TTC549 (cell line): Measurements from ENCODE around the gene SMG6.

Experiments used
- FAIRE-seq: peaks from 2 replicates; lab custom pipeline; 2012; peaks lifted over from hg19 to GRCh38; lab: Jason Lieb, UNC

Gene SMG6

DNA sequence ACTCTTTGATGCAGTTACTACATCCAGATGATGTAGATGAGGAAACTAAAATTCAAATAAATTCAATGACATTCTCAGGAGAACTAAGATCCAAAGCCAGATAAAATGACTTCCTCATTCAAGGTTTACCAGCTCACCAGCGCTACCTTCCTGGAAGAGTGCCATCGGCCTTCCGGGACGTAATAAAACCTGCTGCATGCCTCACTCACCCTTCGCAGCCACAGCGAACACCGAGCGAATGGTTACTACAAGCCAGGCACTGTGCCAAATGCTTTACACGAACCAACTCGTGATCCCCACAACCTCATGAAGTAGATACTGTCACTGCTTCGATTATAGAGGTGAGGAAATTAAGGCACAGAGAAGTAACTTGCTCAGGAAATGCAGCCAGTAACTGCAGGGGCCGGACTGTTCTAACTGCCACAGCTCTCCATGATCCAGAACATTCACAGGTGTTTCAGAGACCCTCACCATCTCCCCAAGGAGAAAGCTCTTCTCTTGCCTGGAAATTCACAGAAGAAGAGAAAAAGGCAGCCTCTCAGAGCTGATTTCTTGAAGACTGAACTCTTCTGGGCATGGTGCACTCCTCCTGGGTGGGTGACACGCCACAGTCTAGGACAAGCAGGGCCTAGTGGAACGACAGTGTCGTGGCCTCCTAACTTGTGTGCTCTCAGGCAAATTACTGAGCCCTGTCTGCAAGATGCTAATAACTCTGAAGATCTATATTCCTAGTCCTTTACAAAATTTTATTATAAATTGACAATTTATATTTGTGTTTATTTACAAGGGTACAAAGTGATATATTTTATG, 201.9 kb downstream of the SMG6 start:
- no peak for FAIRE-seq

DNA sequence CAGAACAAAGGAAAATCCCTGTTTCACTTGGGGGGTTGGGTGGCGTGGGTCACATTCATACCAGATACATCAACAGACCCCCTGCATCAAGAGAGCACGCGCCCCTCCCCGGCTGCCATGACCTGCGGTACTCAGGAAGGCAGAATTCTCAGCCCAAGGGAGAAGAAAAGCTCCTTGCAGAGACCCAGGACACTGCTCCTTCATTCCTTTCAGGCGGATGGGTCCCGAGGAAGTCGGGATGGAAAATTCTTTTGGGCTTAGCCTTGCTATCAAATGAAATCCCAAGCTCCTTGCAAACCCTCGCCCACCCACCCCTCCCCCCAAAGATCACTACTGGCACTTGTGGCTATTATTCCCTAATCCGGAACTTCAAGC, 208.1 kb downstream of the SMG6 start:
- no peak for FAIRE-seq

DNA sequence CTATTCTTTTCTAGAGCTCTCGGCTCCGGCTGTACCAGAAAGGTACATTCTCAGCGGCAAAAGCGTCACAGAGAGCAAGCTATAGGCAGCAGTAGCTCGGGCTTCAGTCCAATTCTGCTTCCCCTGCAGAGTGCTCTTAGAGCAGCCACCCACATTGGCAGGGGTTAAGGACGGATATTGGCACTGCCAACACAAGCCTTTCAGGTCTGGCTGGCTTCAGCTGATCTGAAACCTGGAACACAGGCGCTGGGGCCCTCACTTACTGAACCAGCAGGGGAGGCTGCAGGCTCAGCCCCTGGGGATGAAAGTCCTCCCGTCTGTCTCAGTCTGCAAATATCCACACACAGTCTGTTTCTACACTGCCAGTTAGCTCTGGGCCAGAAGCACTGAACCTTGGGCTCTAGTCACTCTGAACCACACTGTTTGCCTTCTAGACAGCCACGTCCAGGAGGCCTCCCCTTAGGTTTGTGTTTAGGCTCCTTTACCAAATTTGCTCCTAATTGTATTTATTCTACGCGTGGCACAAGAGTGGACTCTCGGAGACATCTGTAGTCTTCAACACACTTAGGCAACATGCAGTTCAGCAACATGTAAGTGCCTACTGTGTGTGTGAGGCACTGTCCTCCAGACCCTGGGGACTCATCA, 208.6 kb downstream of the SMG6 start:
- FAIRE-seq, result no peak

DNA sequence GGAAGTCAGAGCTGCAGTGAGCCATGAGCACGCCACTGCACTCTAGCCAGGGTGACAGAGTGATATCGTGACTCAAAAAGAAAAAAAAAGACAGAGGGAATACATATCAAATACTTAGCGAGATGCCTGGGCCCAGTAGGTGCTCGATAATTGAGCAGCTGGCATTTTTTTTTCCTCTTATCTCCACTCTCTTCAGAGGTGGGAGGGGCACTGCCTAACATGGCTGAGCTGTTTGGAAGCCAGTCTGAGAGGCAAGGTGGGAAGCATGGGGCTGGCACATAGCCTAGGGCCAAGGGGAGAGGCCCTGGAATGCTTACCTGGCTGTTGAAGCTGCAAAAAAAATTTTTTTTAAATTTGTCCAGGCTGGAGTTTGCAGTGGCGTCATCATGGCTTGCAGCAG, 210.2 kb downstream of the SMG6 start:
- no peak for FAIRE-seq

DNA sequence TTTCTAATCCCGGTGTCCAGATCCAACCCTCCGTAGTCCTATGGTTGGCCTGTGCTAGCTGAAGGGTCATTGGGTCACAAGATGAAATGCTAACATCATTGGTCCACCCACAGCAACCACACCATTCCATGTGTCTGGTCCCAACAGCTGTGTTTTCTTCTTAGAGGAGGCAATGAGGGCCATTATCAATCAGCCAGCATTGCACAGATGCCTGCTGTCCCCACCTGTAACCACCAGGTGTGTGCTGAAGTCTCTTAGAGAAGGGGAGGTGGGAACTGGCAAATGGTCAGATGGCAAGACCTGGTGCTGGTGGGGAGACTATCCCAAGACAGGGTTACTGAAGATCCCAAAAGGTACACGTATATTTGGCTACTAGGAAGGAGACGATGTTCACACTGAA, 211.3 kb downstream of the SMG6 start:
- no peak for FAIRE-seq

DNA sequence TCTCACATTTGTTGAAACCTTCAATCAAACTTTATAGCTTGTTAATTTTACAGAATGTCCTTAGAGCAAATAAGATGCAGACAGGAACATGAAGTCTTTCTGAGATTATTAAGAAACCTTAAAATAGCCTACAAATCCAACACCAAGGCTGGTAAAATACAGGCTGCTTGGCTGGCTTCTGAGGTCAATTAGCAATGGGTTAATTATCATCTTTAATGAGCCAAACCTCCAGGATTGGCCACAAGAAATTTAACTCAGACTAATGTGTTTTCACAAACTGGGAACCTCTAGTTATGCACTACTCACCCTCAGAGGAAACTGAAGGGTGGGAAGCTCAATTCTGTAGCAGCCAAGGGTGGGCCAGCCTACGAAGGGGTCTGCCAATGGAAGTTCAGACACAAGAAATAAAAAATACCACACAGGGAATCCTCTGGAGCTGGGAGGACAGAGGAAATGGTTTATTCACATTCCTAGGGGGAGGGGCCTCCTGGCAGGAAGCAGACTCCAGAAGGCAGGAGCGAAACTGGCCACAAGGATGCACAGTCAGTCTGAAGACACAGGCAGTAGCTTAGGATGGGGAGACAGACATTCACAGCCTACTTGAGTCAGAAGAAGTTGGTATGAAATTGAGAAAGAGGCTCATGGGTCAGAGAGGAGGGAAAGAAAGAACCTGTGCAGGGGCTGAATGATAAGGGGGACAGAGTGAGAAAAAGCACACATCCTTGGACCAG, 212.6 kb downstream of the SMG6 start:
- no peak for FAIRE-seq

DNA sequence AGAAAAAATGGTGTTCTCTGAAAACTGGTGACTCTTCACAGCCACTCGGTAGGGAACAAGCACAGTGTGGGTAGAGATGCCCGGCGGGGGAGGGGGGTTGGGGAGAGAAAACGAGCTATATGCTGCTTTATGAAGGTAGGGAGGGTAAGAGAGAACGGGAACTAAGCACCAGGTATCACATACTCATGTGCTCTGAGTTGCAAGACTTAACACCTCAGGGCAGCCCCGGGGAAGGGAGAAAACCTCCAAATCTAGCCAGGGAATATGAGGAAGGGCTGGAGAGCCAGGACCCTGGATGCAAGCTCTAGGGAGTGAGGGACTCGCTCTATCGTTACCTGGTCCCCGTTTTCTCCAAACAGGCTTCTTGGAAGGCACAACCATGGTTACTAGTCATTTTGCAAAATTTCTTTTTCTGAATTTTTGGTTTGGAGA, 213.4 kb downstream of the SMG6 start:
- FAIRE-seq, result no peak

DNA sequence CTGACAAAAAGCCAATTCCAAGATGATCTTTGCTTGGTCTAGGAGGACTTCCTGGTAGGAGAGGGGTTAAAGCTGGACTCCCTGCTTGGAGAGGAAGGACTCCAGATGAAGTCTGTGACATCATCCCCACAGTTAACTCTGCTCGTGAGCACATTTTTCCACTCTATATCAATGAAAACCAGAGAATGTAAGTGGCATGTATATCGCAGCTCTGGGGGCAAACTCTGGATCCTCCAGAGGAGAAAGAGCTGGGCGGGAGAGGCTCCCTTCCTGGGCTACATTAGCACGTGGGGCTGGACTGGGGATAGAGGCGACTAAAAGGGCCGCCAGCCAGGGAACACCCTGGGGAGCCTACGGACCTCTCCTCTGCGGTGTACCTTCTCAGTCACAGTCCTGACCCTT, 214.6 kb downstream of the SMG6 start:
- FAIRE-seq, result no peak

DNA sequence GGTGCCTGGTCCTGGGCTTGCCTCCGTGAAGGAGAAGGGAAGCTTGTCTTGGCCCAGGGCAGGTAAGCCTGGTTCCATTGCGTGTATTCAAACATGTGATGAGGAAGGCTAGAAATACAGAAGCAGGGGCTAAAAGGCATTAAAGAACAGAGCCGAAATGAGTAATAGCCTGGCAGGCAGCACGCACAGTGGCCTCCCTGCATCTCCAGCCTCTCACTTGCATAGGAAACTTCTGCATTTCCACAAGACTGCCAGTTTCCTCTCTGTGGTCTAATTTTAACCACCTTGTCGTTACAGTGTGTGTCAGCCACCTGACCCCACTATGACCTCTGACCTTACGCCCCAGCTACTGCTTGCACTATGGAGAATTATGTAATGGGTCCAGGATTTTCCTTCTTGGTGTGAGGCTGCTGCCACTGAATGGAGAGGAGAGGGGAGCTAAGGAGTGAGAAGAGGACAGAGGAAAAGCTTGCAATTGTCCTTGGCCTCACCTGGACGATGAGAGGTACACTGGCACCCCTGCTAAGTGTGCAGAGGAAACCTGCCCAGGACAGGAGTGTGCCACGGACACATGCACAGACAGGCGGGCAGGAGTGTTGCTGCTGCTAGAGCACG, 215.9 kb downstream of the SMG6 start:
- FAIRE-seq, result no peak

DNA sequence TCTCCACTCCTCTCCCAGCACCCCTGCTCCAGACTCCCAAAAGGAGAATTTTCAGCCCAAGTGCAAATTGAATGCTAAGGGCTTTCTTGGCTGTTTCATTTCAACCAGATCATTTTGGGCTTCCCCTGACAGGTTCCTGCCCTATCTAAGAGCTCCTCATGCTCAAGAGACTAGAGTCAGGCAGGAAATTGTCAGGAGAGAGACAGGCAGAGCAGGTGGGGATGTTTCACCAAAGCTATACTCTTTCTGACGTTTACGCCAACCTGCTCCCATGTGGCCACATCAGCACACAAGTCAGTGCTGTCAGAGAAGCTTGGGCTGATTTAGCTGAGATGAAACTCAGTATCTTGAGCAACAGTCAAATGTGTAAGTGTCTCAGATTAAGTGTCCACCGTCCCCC, 217.3 kb downstream of the SMG6 start:
- FAIRE-seq, result no peak

DNA sequence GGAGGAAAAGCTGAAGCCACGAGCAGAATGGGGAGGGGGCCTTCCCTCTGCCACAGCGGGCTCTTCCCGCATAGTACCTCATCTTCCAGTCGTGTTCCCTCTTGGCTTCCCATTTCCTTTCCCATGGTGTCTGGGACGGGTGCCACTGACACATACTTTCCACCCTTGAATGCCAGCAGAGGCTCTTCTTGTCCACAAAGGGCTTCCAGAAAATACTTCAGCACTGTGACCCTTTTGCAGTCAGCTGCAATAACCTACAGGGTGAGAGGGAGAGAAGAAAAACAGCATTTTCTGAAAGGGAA, 218.0 kb downstream of the SMG6 start:
- no peak for FAIRE-seq

DNA sequence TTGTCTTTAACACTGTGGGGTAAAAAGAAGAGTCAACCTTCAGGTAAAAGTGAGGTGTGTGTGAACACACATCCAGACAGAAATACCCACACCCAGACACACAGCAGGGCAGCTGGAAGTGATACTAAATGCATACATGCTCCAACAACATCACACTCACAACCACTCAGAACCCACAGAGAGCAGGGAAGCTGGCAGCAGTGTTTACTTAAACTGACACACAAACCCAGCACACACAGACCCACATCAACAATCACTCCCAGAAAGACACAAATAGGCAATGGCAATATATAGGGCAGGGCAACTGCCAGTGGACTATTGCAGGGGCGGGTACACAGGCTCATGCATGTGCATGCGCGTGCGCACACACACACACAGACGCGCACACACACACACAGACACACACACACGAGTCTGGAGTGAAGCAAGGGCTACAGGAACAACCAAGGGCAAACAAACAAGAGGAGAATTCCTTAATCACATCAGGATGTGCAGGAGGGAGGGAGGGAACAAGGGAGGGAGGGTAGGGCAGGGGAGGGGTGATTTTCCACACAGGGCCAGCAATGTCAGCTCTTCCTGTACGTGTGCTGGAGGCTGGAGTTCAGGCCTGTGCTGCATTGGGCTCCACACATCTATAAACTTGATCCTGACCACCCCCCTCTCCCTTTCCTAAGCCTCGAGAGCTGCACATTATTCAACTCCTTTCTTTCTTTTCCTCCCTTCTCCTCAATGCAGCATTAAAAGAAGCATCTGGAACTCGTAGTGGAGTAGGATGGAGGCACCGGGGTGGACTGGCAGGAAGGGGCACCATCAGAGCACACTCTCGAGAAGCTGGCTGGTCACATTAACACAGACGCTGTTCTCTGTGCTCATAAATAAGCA, 218.6 kb downstream of the SMG6 start:
- no peak for FAIRE-seq

DNA sequence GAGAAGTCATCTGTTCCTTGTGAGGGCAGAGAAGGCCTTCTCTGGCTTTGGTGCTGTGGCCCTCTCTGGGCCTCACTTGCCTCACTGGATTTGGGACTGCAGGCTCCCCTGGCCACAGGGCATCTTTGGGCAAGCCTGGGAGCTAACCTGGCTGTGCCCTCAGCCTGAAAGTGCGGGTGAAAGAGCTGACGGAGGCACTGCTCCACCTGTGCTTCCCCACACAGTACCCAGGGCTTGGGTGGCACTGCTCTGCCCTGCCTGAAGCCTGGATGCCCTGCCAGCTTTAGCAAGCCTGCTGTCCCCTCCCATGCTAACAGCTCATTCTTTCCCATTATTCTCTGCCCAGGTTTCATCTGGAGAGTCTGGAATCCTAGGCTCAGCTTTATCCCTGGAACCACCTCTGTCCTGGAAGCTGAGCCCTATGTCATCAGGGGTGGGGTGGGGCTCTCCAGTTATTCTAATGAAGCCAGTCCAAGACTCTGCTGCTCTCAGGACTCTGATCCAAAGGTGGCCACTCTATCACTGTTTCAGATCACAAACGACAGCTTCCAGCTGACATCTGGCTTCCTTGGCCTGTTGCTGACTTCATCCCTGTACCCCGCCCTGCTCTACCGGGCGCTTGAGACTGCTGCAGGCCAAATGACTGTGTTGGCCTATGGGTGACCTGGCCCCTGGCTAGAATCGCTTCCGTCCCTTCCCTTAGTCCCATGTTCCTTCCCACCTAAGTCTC, 219.4 kb downstream of the SMG6 start:
- no peak for FAIRE-seq

DNA sequence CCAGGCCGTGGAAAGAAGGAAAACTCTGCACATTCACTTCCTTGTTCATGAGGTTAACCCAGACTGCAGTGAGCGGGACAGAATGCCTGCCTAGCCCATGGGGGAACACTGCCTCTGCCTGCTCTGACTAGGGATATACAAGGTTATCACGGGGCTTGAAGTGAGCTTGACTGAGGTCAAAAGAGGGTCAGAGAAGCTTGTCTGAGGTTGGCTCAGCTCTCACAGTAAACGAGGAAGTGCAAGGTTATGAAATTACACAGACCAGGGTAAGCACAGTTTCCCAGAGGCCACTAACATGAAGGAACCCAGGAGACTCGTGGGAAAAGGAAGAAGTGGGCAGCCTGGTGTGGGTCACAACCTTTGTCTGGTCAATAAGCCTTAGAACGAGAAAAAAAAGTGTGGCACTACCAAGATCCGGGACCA, 220.0 kb downstream of the SMG6 start:
- FAIRE-seq, result no peak

DNA sequence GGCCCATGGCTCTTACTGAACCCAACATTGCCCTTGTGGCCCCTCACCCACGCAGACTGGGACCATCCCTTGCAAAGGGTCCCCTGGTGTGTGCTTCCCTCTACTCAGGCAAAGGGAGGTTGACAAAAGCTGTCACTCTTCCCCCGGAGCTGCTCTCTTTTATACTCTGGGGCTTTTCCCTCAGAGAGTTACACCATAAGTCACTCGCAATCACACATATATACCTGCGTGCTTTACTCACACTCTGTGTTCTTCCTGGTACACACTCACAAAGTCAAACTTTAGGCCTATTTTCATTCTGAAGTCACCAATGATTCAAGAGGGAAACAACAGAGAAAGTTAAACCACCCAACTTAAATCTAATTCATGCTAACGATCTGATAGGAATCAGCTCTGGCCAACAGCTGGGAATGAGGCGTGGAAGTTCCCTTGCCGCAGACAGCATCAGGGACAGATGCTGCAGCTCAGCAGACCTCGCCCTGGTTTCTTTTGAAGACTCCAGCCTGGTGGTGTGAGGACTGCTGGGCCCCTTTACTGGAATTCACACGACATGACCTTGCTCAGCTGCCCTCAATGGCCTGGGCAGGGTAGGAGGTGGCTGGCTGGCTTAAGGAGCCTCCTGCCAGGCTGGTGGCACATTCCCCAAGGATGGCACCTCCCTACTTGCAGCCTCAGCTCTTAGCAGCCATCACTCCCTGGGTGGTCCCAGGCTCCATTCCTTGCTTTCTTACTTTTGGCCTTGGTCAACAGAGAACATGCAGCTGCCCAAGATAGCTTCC, 221.4 kb downstream of the SMG6 start:
- FAIRE-seq, result no peak

DNA sequence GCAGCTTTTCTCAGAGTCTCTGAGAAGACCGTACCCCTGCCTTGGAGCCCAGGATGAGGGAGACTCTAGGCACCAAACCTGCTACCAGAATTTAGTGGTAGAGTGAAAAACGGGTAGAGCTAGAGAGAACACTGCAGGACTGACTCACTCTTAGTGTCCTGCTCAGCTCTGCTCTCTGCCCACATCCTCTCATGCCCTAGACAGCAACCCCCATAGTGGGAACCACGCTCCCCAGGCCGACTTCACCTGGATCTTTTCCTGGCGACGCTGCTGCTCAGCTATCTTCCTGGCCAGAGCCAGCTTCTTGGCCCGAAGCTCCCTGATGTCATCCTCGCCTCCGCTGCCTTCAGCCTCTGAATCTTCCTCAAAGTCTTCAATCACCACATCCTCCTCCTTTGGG, 222.0 kb downstream of the SMG6 start:
- FAIRE-seq, result no peak

DNA sequence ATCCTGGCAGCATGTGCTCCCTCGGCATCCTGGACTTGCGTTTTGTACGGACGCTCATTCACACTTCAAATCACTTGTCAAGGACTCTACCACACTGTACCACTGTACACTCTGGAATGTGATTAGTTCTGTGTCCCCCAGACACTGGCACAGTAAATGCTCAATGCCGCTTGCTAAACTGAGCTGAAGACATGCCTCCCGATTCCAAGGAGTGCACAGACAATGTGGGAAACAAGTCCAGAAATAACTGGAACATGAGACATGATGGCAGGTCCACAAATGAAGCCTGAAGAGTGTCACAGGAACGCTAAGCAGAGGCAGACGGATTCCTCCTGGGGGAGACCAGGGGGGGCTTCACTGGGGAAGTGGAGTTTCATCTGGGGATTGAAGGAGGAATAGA, 226.5 kb downstream of the SMG6 start:
- no peak for FAIRE-seq

DNA sequence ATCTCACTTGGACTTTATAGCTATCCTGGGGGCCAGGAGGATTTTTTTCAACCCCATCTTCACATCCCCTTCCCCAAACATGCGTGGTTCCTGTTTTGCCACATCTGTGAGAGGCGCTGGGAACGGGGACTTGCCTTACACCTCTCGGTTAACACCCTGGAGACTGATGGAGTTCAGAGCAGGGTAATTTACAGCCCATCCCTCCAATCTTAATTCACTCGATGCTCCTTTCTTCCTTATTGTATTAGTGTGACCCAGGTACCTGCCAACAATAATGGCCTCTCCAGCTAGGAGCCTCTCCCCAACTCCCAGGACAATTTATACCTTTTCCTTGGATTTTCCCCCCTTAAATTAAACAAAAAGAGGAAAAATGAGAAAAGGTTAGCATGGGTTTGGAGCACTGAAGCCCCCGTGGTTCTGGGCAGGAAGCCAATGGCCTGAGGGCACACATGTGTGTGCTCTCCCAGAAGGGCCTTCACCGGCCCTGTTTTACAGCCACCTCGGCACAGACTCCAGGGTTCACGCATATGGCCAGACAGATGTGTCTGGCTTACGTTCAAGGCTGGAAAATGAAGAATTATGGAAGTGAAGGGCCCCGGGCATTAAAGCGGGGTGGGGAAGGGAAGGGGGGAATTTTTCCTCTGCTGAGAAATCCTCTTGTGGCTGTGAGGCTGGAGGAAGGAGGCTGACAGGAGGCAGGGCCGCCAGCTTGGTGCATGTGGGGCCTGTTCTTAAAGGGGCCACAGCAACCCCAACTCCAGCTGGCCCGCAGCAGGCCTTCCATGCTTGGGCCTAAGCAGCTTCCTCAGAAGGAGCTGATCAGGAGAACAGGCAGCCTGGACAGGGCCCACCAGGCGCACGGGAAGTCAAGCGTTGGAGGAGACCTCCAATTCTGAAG, 227.2 kb downstream of the SMG6 start:
- FAIRE-seq, result no peak

DNA sequence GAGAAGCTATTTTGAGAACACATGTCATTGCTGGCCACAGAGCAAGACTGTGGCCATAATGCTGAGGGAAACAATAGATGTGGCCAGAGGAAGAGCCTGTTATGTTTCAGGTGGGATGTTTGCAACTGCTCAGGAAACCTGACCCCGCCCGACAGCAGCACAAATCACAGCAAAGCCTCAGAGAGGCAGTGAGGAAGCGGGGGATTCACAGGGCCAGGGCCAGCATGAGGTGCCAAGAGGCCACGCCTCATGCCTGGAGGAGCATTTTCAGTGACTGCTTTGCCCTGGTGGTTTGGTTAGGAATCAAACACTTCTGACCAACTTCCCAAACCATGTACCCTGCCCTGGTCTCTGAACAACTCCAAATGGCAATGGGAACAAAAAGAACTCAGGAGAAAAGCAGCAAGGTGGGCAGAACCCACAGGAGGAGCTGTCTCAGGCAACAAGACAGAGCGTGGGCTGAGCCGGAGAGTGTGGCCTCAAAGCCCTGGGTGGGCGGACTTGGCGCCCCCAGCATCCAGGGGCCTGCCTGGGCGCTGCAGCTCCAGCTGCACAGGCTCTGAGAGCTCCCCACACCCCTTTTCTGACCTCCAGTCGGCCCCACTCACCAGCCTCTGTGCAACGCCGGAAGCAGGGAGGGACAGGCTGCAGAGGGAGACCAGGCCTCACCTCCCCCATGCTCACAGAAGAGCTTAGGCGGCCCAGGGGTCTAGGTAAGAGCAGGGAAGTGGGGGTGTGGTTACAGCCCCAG, 228.1 kb downstream of the SMG6 start:
- FAIRE-seq, result no peak
